OCI-LY7 (cell line): ENCODE results near the gene DNM2.

Experiments
- CTCF ChIP-seq: fragments of 200-600 bp; sonication (generic); conservative IDR thresholded peaks from 2 replicates; pipeline ENCODE4 v1.5.1; 2014; ENCODE audit warnings: mild to moderate bottlenecking, antibody characterized with exemption, low read length, moderate library complexity, mixed read lengths
- EZH2phosphoT487 ChIP-seq: fragments of 200-600 bp; sonication (generic); IDR thresholded peaks from 2 replicates; pipeline ENCODE4 v1.6.1; 2018; ENCODE audit warnings: low read depth, borderline replicate concordance, mild to moderate bottlenecking, mixed run types, antibody characterized with exemption, low read length, moderate library complexity, mixed read lengths

GRCh38 chr19:10828981-10829821 lies 111.3 kb downstream of the DNM2 start:
- TF ChIP-seq CTCF (peak; percentile 63), EZH2phosphoT487 (no peak)
